CD4-positive, alpha-beta memory T cell (primary cell): ENCODE results near the gene SELENON. TPM values are rescaled to one million over a fixed set of nuclear protein-coding genes. Genes with fewer than 3 reads are reported as not detected.
A peak's percentile ranks its signal among the peaks of the same experiment; 100 is the strongest.

Experiments used
- CTCF ChIA-PET: fragments of 350-600 bp; sonication (Branson Sonifier 250); formaldehyde crosslinking; loops from one replicate; lab custom pipeline; 2021; ENCODE audit warnings: inconsistent platforms; ENCODE audit not compliant: partially characterized antibody; lab: Charles Lee
- POLR2A ChIA-PET: fragments of 350-600 bp; sonication (Branson Sonifier 250); formaldehyde crosslinking; loops from one replicate; lab custom pipeline; 2021; ENCODE audit not compliant: partially characterized antibody; lab: Charles Lee
- DNase-seq, 5 donors: peaks; one replicate each; pipeline versions ENCODE4 v3.0.0 to v3.0.0-alpha.2; 2020 to 2022; ENCODE audit warnings: mixed read lengths in 1 of 5
- H3K27ac ChIP-seq: one replicate; pipeline ENCODE4 v1.7.0; 2013; ENCODE audit warnings: low read depth, low read length
- H3K27me3 ChIP-seq: 2 replicates; pipeline ENCODE4 v1.7.0; 2013; ENCODE audit warnings: mild to moderate bottlenecking, low read length, moderate library complexity; ENCODE audit not compliant: insufficient read depth
- H3K36me3 ChIP-seq: 2 replicates; pipeline ENCODE4 v1.7.0; 2013; ENCODE audit warnings: mild to moderate bottlenecking, low read length, moderate library complexity; ENCODE audit not compliant: insufficient read depth
- H3K4me1 ChIP-seq: 2 replicates; pipeline ENCODE4 v1.7.0; 2013; ENCODE audit warnings: mild to moderate bottlenecking, low read length, moderate library complexity; ENCODE audit not compliant: insufficient read depth
- H3K4me3 ChIP-seq, 2 donors: one replicate each; pipeline ENCODE4 v1.7.0; 2013; ENCODE audit warnings: low read length in 2 of 2, mild to moderate bottlenecking in 1 of 2
- H3K9me3 ChIP-seq, 2 donors: one replicate each; pipeline ENCODE4 v1.7.0; 2013; ENCODE audit warnings: low read length in 2 of 2, control low read depth in 1 of 2; ENCODE audit not compliant: control insufficient read depth in 1 of 2
- H3K27ac Mint-ChIP-seq, 7 donors: one replicate each; pipeline ENCODE4 v1.8.0; 2020 to 2021; ENCODE audit warnings: mixed read lengths in 7 of 7, mild to moderate bottlenecking in 6 of 7, inconsistent platforms in 3 of 7, moderate library complexity in 3 of 7
- H3K27me3 Mint-ChIP-seq, 2 donors: one replicate each; pipeline ENCODE4 v1.8.0; 2020 to 2021; ENCODE audit warnings: mixed read lengths in 2 of 2
- H3K36me3 Mint-ChIP-seq, 2 donors: one replicate each; pipeline ENCODE4 v1.8.0; 2020 to 2021; ENCODE audit warnings: mixed read lengths in 2 of 2, inconsistent platforms in 1 of 2, mild to moderate bottlenecking in 1 of 2
- H3K4me1 Mint-ChIP-seq, 4 donors: one replicate each; pipeline ENCODE4 v1.8.0; 2020 to 2021; ENCODE audit warnings: mixed read lengths in 4 of 4, mild to moderate bottlenecking in 1 of 4
- H3K4me3 Mint-ChIP-seq, 8 donors: one replicate each; pipeline ENCODE4 v1.8.0; 2020 to 2021; ENCODE audit warnings: mixed read lengths in 8 of 8, mild to moderate bottlenecking in 7 of 8, moderate library complexity in 6 of 8, inconsistent platforms in 3 of 8
- H3K9me3 Mint-ChIP-seq, 8 donors: one replicate each; pipeline ENCODE4 v1.8.0; 2020 to 2021; ENCODE audit warnings: mixed read lengths in 8 of 8, mild to moderate bottlenecking in 5 of 8, inconsistent platforms in 3 of 8, moderate library complexity in 1 of 8
- intact Hi-C: fragments of 100-400 bp; cut with micrococcal nuclease; formaldehyde crosslinking; loops from one replicate; pipeline ENCODE4 v1.15.1; 2023
- polyA plus RNA-seq, 2 donors: library from polyadenylated mRNA; unstranded; fragments of 300-500 nt; fragmentation: Illumina TruSeq; gene quantifications; one replicate each; pipeline ENCODE4 v1.2.3, GENCODE V29; 2021
- total RNA-seq, 2 experiments: library from RNA; stranded (reverse); gene quantifications; one replicate each; pipeline ENCODE4 v1.2.3, GENCODE V29; 2021

SELENON gene
- total and polyA plus RNA-seq, 4 experiments from 2014 or later, result 0.65 to 26.2 (median 15.6) TPM

- H3K4me3 Mint-ChIP-seq, result no peak overlapping the region
- peaks cover 0 to 7% (median 3%) of the 10 kb centered on the region in 8 donors for H3K9me3 Mint-ChIP-seq
- no peak for DNase-seq
- peaks cover 0 to 5% of the 10 kb centered on the region in 2 donors for H3K36me3 Mint-ChIP-seq
- H3K27ac Mint-ChIP-seq, result peak overlapping the region in 1 of 7 donors; percentile 10
- Histone ChIP-seq H3K4me3 (no peak overlapping the region), H3K27ac (no peak overlapping the region), H3K4me1 (no peaks in the 10 kb centered on the region), H3K36me3 (no peaks in the 10 kb centered on the region), H3K9me3 (no peaks in the 10 kb centered on the region), H3K27me3 (no peaks in the 10 kb centered on the region)
- POLR2A ChIA-PET, result interaction anchor here (0.6 kb wide), 1 partner anchor 228 kb away, joined by 4 read pairs; no protein-coding TSS in a partner anchor
- intact Hi-C loops, result no loop called here
- H3K27me3 Mint-ChIP-seq, result no peaks in the 10 kb centered on the region
- H3K4me1 Mint-ChIP-seq, result no peaks in the 10 kb centered on the region
- CTCF ChIA-PET, result interaction anchor here (1.0 kb wide), 2 partner anchors 12 to 153 kb away, joined by 3 read pairs; partner anchors contain the start of gene PAFAH2
Observed at GRCh38 chr1:25844536-25845337, 44.7 kb downstream of the SELENON start.

GRCh38 chr1:25845664-25846063, 45.7 kb downstream of the SELENON start:
- H3K27ac Mint-ChIP-seq, result no peak overlapping the region
- no peaks in the 10 kb centered on the region for H3K36me3 Mint-ChIP-seq
- DNase-seq, result no peak
- no peaks in the 10 kb centered on the region for H3K27me3 Mint-ChIP-seq
- no peaks in the 10 kb centered on the region for H3K4me1 ChIP-seq
- ChIA-PET POLR2A (no interaction called here), CTCF (interaction anchor here (1.0 kb wide), 1 partner anchor 12 kb away, joined by 3 read pairs; no protein-coding TSS in a partner anchor)
- intact Hi-C loops, result no loop called here
- H3K27ac ChIP-seq, result no peak overlapping the region
- no peak overlapping the region for H3K4me3 Mint-ChIP-seq
- H3K36me3 ChIP-seq, result no peaks in the 10 kb centered on the region
- H3K9me3 ChIP-seq, result no peaks in the 10 kb centered on the region
- H3K4me1 Mint-ChIP-seq, result no peaks in the 10 kb centered on the region
- H3K4me3 ChIP-seq, result no peak overlapping the region
- H3K9me3 Mint-ChIP-seq, result peaks cover 0 to under 1% (median 0%) of the 10 kb centered on the region in 8 donors
- H3K27me3 ChIP-seq, result no peaks in the 10 kb centered on the region

GRCh38 chr1:25847929-25848328, 47.9 kb downstream of the SELENON start:
- H3K36me3 ChIP-seq, result no peaks in the 10 kb centered on the region
- H3K4me1 ChIP-seq, result no peaks in the 10 kb centered on the region
- CTCF ChIA-PET, result no interaction called here
- no peak for DNase-seq
- Mint-ChIP-seq H3K9me3 (peaks cover 0 to 7% (median 0%) of the 10 kb centered on the region in 8 donors), H3K27ac (no peak overlapping the region), H3K36me3 (no peaks in the 10 kb centered on the region), H3K27me3 (no peaks in the 10 kb centered on the region), H3K4me1 (no peaks in the 10 kb centered on the region), H3K4me3 (no peak overlapping the region)
- no peak overlapping the region for H3K4me3 ChIP-seq
- no peak overlapping the region for H3K27ac ChIP-seq
- H3K9me3 ChIP-seq, result no peaks in the 10 kb centered on the region
- POLR2A ChIA-PET, result no interaction called here
- intact Hi-C loops, result no loop called here
- no peaks in the 10 kb centered on the region for H3K27me3 ChIP-seq

GRCh38 chr1:25848531-25848930, 48.5 kb downstream of the SELENON start:
- H3K36me3 ChIP-seq, result no peaks in the 10 kb centered on the region
- Mint-ChIP-seq H3K36me3 (no peaks in the 10 kb centered on the region), H3K4me3 (no peak overlapping the region), H3K27ac (no peak overlapping the region), H3K4me1 (no peaks in the 10 kb centered on the region), H3K9me3 (peaks cover 0 to 7% (median 0%) of the 10 kb centered on the region in 8 donors), H3K27me3 (no peaks in the 10 kb centered on the region)
- H3K9me3 ChIP-seq, result no peaks in the 10 kb centered on the region
- ChIA-PET POLR2A (no interaction called here), CTCF (interaction anchor here (0.7 kb wide), 1 partner anchor 15 kb away, joined by 3 read pairs; no protein-coding TSS in a partner anchor)
- no peak overlapping the region for H3K27ac ChIP-seq
- H3K4me1 ChIP-seq, result no peaks in the 10 kb centered on the region
- DNase-seq, result no peak
- no peak overlapping the region for H3K4me3 ChIP-seq
- H3K27me3 ChIP-seq, result no peaks in the 10 kb centered on the region
- intact Hi-C loops, result no loop called here

GRCh38 chr1:25854554-25854953, 54.6 kb downstream of the SELENON start:
- POLR2A ChIA-PET, result no interaction called here

GRCh38 chr1:25856856-25857255, 56.9 kb downstream of the SELENON start:
- CTCF ChIA-PET, result interaction anchor here (0.7 kb wide), 1 partner anchor 12 kb away, joined by 3 read pairs; no protein-coding TSS in a partner anchor
- intact Hi-C loops, result no loop called here

More at GRCh38 chr1:25854554-25854953, 54.6 kb downstream of the SELENON start:
- Mint-ChIP-seq H3K27ac (no peak overlapping the region), H3K4me3 (no peak overlapping the region), H3K9me3 (peaks cover 0 to 7% (median 0%) of the 10 kb centered on the region in 8 donors), H3K27me3 (no peaks in the 10 kb centered on the region), H3K36me3 (peaks cover 0 to 2% of the 10 kb centered on the region in 2 donors), H3K4me1 (peaks cover 6 to 11% (median 8%) of the 10 kb centered on the region in 4 donors)
- Histone ChIP-seq H3K27me3 (no peaks in the 10 kb centered on the region), H3K4me3 (no peak overlapping the region), H3K36me3 (no peaks in the 10 kb centered on the region), H3K27ac (no peak overlapping the region), H3K4me1 (peaks cover 10% of the 10 kb centered on the region), H3K9me3 (no peaks in the 10 kb centered on the region)
- CTCF ChIA-PET, result no interaction called here
- intact Hi-C loops, result no loop called here
- DNase-seq, result no peak

GRCh38 chr1:25858494-25858893, 58.5 kb downstream of the SELENON start:
- H3K27me3 ChIP-seq, result no peaks in the 10 kb centered on the region
- CTCF ChIA-PET, result no interaction called here
- peak overlapping the region; percentile 82 to 92 (median 84) for H3K4me3 Mint-ChIP-seq
- H3K27me3 Mint-ChIP-seq, result no peaks in the 10 kb centered on the region
- intact Hi-C loops, result loop anchor here (2.0 kb wide), 1 partner anchor 16 kb away; the partner anchor contains the start of gene PAQR7
- H3K4me1 ChIP-seq, result peaks cover 16% of the 10 kb centered on the region
- no peak for DNase-seq
- H3K27ac ChIP-seq, result no peak overlapping the region
- H3K9me3 Mint-ChIP-seq, result no peaks in the 10 kb centered on the region
- POLR2A ChIA-PET, result interaction anchor here (5.0 kb wide), 1 partner anchor 38 kb away, joined by 28 read pairs; the partner anchor contains the start of gene MTFR1L
- H3K4me1 Mint-ChIP-seq, result peaks cover 9 to 24% (median 14%) of the 10 kb centered on the region in 4 donors
- no peaks in the 10 kb centered on the region for H3K36me3 ChIP-seq
- H3K36me3 Mint-ChIP-seq, result peaks cover 0 to 3% of the 10 kb centered on the region in 2 donors
- peak overlapping the region in 4 of 7 donors; percentile 13 to 79 (median 53) for H3K27ac Mint-ChIP-seq
- peak overlapping the region; percentile 56 to 71 for H3K4me3 ChIP-seq
- H3K9me3 ChIP-seq, result no peaks in the 10 kb centered on the region

More at GRCh38 chr1:25856856-25857255, 56.9 kb downstream of the SELENON start:
- Histone ChIP-seq H3K4me1 (peaks cover 16% of the 10 kb centered on the region), H3K27me3 (no peaks in the 10 kb centered on the region), H3K36me3 (no peaks in the 10 kb centered on the region), H3K9me3 (no peaks in the 10 kb centered on the region), H3K27ac (no peak overlapping the region), H3K4me3 (no peak overlapping the region)
- Mint-ChIP-seq H3K4me3 (no peak overlapping the region), H3K4me1 (peaks cover 9 to 24% (median 14%) of the 10 kb centered on the region in 4 donors), H3K27me3 (no peaks in the 10 kb centered on the region), H3K36me3 (peaks cover 0 to 3% of the 10 kb centered on the region in 2 donors), H3K9me3 (no peaks in the 10 kb centered on the region), H3K27ac (no peak overlapping the region)
- DNase-seq, result no peak
- POLR2A ChIA-PET, result interaction anchor here (0.6 to 5.0 kb wide), 2 partner anchors 26 to 36 kb away, joined by 3 to 28 read pairs; partner anchors contain the start of gene MTFR1L
